ENCODE data around the gene NUAK1.
"Not testable (repeated sequence)": the region's sequence is repeated elsewhere in the genome, so short reads cannot be mapped to it uniquely, and the experiment has no call there.

NUAK1 gene

DNA sequence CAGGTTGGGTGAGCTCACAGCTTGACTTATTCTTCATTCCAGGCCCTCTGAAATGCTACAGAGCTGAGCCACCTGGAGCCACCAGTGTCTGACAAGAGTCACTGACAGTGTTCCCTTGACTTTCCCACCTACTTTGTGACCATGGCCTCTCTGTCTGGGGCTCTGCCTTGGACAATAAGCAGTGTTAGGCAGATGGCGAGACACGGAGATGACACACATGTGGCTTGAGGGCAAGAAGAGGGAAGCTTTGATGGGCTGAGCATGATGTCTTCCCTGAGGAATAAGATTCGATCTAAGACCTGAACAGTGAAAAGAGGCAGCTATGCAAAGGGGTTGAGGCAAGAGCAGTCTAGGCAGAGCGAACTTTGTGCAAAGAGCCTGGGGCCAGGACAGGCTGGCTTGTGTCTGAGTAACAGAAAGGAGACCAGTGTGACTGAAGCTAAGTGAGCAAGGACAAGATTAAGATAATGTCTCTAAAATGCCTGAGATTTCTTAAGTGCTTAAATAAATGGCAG lies 105.5 kb downstream of the NUAK1 start:
- DNase-seq (ENCODE audit: low read depth, low spot score): no peak

DNA sequence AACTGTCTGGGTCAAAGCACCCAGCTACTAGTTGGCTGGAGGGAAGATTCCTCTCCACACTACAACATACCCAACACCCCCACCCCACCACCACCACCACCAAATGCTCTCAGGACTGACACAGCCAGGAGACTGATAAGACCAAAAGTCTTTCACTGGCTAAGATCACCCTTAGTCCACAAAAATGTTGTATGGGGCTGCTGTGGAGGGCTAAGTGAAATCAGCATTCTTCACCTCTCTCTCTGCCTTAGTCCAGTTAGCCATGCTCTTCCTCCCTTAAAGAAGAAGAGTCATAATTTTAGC lies 106.2 kb downstream of the NUAK1 start:
- no peak for DNase-seq (ENCODE audit: low read depth, low spot score)

DNA sequence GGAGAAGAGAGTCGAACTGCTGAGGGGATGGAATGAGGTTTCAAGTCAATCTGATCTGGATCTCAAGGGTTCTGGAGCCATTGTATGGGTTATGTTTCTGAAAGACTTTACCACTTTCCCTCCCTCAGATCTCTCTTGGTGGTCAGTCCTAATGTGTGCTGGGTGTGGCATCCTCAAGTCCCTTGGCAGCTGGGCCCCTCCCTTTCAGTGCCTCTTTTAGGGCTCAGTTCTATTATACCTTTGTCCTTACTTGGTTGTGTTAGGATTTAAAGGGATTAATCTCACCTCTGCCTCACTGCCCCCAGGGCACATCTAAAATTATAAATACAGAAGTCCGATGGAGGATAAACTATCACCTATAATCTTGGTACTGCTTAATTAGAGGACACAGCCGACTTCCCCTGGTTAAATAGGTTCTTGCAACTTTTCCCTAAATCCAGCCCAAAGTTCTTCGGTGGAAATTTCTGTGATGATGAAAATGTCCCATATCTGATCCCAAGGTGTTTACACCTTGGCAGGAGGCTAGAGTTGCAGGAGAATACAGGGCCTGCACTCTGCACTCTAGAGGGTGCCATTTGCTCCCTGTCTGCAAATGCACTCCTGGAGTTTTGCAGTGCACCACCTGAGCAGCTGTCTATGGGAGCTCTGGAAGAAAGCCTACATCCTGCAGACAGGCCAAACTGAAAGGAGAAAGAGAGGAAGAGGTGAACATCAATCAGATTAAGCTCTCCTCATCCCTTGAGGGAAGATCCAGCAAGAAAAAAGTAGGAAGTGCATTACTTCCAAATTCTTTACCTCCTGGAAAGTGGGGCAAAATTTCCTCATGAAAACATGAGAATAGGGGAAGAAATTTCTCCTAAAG lies 106.8 kb downstream of the NUAK1 start:
- DNase-seq (ENCODE audit: low read depth, low spot score): no peak

DNA sequence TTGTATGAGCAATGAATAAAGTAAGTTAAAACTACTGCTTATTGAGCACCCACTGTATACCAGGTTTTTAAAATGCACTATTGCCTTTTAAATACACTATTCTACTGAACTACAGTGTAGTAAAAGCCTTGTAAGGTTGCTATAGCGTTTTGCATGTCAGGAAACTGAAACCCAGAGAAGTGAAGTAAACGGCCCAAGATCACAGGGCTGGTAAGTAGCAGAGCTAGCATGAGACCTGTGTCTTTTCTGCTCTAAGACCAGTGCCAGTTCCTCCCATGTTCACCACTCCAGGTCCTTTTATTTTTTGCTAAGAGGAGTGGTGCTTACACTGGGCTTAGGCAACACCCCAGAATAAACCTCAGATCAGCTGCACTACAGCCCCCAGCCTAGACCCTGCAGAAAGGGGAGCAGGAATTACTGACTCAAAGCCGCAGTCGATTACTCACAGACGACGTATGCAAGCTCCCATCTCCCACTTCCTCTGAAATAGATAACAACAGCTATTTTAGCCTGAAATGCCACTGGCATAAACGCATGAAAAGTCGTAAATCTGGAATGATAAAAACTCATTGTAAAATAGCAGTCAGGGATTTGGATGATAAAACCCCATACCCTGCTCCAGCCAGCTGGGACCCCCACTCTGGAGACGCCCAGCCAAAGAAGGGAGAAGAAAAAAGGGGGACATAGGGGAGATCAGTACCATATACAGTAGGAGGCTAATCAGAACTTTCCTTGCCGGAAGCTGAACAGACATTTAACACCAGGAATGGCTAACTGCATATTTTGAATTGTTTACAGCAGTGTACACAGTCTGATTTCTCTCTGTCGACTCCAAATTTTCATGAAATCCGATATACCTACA lies 108.3 kb downstream of the NUAK1 start:
- no peak for DNase-seq (ENCODE audit: low read depth, low spot score)

DNA sequence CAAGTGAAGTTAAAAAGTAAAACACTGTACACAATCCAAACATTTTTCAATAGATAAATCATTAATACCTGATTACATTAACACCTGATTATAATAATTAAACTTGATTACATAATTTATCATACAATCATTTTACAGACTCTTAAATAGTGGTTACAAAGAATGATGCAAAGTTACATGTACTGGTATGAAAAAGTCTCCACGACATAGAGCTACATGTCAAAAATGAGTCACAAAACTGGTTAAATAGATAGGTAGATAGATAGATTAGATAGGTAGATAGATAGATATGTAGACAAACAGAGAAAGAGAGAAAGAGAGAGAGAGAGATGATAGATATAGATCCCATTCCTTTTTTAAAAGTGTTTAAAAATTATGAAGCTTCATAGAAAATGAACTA lies 109.2 kb downstream of the NUAK1 start:
- no peak for DNase-seq (ENCODE audit: low read depth, low spot score)

DNA sequence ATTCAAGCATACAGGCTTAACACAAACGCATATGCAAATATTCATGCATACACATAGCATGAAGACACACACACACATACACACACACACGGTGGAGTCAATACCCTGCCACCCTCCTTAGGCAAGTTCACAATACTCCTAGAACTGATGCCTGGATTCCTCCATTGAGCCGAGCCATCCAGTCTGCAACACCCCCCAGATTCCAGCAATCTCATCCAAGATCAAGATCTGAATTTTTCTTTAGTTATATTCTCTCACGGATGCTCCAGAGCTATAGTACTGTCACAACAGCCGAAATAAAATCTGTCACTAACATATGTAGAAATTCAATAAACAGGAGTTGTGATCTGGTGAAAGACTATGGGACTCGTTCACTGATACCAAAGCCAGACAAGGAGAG lies 110.8 kb downstream of the NUAK1 start:
- DNase-seq (ENCODE audit: low read depth, low spot score): no peak

DNA sequence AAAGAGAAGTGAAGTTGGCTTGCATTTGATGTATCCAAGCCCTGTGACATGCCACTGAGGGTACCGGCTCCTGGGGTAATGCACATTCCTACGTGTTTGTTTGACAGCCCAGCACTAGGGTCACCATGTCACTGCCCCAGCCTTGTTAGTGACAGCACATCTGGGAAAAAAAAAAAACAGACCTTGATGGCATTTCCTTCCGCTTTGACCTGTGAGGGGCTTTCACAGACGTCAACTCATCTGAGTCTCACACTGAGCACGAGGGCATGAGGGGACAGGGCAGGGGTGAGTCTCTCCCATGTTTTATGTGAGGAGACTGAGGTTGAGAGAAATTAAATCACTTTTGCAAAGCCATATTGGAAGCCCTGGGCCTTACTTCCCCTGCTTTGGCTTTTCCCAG lies 111.5 kb downstream of the NUAK1 start:
- DNase-seq (ENCODE audit: low read depth, low spot score): no peak

DNA sequence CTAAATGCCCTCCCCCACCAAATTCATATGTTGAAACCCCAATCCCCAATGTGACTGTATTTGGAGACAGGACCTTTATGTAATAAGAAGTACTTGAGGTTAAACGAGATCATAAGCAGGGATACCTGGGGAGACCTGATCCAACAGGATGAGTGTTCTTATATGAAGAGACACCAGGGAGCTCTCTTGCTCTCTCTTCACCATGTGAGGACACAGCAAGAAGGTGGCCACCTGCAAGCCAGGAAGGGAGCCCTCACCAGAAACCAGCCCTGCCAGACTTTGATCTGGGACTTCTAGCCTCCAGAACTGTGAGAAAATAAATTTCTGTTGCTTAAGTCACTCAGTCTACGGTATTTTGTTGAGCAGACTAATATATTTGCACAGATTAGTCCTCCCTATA lies 113.6 kb downstream of the NUAK1 start:
- no peak for DNase-seq (ENCODE audit: low read depth, low spot score)

DNA sequence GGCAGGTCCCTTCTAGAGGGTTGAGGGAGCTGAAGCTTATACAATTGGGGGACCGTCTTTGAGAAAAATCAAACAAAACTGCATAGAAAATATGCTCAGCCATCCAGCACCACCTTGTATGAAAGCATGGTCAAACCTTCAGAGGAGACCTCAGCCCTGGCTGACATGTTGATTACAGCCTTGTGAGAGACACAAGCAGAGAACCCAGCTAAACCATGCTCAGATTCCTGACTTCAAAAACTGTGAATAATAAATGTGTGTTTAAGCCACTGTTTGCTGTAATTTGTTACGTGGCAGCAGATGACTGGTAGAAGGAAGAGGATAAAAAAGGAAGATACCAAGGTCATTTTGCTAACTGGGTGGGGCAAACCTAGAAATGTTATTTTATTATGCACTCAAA lies 115.7 kb downstream of the NUAK1 start:
- DNase-seq (ENCODE audit: low read depth, low spot score): no peak

DNA sequence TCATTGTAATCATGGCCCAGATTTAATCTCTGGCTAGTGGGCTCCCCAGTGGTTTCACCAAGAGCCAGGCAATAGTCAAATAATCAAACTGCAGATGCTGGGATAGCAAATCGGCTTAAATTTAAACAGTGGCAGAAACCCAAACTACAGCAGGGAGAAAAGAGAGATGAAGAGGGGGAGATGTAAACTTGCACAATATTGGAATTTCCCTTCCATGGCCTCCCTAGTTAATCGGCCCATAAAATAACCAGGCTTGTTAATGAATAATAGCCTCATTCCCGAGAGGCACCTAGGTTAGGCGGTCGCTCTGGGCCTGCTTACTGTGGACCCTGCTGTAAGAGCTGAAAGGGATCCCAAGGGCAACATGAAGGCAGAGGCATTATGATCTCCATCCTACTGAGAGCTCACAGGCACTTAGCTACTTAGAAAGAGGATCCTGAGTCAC lies 116.2 kb downstream of the NUAK1 start:
- no peak for DNase-seq (ENCODE audit: low read depth, low spot score)

DNA sequence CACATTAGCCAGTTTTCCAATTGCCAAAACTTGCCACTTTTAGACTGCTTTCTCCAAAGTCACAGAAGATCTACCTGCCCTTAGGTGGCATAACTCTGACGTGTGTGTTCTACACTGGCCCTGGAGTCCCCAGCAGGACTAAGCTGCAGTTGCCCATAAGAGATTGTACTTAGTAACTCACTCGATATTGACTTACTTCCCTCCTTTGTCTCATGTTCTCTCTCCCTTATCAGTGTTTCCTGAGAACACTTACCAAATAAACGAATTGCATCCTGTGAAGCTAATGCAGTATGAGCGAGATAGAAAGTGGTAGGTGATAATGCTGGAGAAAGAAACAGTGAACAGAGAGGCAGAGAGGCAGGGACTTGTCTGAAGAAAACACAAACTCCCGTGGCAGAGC lies 117.2 kb downstream of the NUAK1 start:
- DNase-seq (ENCODE audit: low read depth, low spot score): no peak

DNA sequence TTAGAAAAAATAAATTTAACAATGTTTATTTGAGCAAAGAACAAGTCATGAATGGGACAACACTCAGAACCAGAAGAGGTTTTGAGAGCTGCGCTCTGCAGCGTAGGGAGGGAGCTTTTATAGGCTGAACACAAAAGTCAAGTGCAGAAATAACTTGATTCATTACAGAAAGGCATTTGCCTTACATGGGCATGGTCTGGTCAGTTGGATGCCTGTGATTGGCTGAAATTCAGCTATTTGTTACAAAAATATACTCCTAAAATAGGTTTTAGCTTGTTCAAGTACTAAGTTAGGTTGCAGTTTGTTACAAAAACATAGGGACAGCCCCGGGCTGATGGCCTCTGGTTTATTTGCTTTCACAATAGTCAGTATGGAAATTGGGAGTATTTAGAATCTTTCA lies 118.0 kb downstream of the NUAK1 start:
- no peak for DNase-seq (ENCODE audit: low read depth, low spot score)

DNA sequence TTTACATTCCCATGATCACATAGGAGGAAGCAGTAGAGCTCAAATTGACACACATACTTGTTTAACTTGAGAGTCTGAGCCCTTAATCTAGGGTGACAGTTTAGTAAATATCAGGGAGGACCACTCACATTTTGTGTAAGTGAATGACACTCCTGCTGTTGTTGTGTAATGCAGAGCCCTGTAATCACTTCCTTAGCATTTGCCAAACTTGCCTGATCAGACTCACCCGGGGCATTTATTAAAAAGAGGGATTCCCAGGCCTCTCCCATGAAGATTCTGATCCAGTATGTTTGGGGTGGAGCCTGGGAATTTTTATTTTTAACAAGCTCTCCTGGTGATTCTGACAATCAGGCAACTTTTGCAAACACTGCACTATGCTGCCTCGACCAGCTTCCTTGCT lies 119.6 kb downstream of the NUAK1 start:
- no peak for DNase-seq (ENCODE audit: low read depth, low spot score)

DNA sequence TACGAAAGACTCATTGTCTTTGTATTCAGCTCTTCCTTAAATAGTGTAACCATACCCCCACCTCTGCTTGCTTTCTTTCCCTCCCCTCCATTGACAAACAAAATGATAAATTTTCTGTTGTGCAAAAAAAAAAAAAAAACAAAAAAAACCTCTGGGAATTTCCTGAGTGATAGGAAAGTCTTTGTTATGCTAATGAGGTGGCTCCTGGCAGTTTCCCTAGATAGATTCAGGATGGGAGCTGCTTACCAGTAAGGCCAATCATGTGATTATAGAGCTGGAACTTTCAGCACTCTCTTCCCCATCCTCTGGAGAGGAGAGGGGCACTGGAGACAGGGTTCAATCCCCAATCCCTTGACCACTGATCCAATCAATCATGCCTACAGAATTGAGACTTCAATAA lies 120.5 kb downstream of the NUAK1 start:
- no peak for DNase-seq (ENCODE audit: low read depth, low spot score)

DNA sequence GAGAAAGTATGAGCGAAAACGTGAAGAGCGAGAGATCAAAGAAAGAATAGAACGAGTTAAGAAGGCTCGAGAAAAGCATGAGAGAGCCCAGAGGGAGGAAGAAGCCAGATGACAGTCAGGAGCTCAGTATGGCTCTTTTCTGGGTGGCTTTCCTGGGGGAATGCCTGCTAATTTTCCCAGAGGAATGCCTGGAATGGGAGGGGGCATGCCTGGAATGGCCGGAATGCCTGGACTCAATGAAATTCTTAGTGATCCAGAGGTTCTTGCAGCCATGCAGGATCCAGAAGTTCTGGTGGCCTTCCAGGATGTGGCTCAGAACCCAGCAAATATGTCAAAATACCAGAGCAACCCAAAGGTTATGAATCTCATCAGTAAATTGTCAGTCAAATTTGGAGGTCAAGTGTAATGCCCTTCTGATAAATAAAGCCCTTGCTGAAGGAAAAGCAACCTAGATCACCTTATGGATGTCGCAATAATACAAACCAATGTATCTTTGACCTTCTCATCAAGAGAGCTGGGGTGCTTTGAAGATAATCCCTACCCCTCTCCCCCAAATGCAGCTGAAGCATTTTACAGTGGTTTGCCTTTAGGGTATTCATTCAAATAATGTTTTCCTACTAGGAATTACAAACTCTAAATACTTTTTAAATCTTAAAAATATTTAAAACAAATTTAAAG lies 122.0 kb downstream of the NUAK1 start:
- not testable (repeated sequence) for DNase-seq (ENCODE audit: low read depth, low spot score)

DNA sequence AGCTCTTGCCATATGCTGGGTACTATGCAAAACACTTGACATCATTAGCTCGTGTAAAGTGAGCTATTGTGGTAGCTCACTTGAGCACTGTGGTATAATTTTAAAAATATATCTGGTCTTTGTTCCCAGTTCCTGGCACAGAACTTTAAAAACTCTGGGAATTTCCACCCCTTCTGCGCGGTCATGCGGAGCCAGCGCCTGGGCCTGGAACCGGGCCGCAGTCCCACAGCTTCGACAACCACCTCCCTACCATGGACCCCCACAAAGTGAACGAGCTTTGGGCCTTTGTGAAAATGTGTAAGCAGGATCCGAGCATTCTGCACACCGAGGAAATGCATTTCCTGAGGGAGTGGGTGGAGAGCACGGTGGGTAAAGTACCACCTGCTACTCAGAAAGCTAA lies 123.1 kb downstream of the NUAK1 start:
- DNase-seq (ENCODE audit: low read depth, low spot score): no peak

DNA sequence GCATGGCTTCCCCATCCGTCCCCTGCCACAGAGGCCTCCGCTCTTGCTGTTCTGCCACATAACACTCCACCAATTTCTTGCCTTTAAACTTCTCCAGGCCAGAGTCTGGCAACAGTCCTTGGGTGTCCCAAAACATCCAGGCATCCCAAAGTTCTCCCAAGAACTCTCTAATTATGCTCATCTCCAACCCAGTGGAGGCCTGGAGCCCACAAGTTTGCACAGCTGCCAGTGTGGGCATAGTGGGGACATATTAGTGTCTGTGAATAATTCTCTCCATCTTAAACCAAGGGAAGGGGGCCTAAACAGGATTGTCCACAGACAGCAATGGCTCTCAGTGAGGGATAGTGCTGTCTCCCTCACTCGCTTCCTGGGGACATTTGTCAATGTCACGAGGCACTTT lies 124.8 kb downstream of the NUAK1 start:
- no peak for DNase-seq (ENCODE audit: low read depth, low spot score)
